Heart right ventricle (tissue), 16 donors: ENCODE measurements around the gene KCNQ1. TPM values are rescaled to one million over a fixed set of nuclear protein-coding genes. Genes with fewer than 3 reads are reported as not detected.

Source experiments
- ATAC-seq, 8 donors: fragments of 200-7000 bp; cut with Tn5 transposase; one replicate each; pipeline ENCODE4 v1.9.1; 2020; ENCODE audit warnings: mild to moderate bottlenecking in 8 of 8, moderate library complexity in 8 of 8, moderate number of reproducible peaks in 1 of 8
- DNase-seq, 2 donors: peaks; one replicate each; pipeline ENCODE4 v3.0.0-alpha.2; 2020
- H3K27ac ChIP-seq, 10 donors: fragments of 200-600 bp; sonication (generic) in 2 of 10; one replicate each; pipeline versions ENCODE4 v1.5.0 to v1.8.0; 2020 to 2022; ENCODE audit warnings: mild to moderate bottlenecking in 3 of 10
- H3K27me3 ChIP-seq, 7 donors: fragments of 200-600 bp; one replicate each; pipeline ENCODE4 v1.8.0; 2021 to 2022; ENCODE audit warnings: mild to moderate bottlenecking in 2 of 7
- H3K36me3 ChIP-seq, 9 donors: fragments of 200-600 bp; sonication (generic) in 1 of 9; one replicate each; pipeline versions ENCODE4 v1.5.0 to v1.8.0; 2020 to 2022; ENCODE audit warnings: mild to moderate bottlenecking in 2 of 9
- H3K4me1 ChIP-seq, 9 donors: fragments of 200-600 bp; sonication (generic) in 1 of 9; one replicate each; pipeline versions ENCODE4 v1.5.0 to v1.8.0; 2020 to 2022; ENCODE audit warnings: mild to moderate bottlenecking in 4 of 9
- H3K4me3 ChIP-seq, 10 donors: fragments of 200-600 bp; sonication (generic) in 2 of 10; one replicate each; pipeline versions ENCODE4 v1.5.0 to v1.8.0; 2020 to 2022; ENCODE audit warnings: mild to moderate bottlenecking in 7 of 10, moderate library complexity in 2 of 10
- H3K9me3 ChIP-seq, 11 donors: fragments of 200-600 bp in 10 of 11; sonication (generic) in 2 of 11; one replicate each; pipeline versions ENCODE4 v1.5.0 to v1.8.0; 2013 to 2022; ENCODE audit warnings: mild to moderate bottlenecking in 2 of 11, control low read depth in 1 of 11, moderate library complexity in 1 of 11
- WGBS, 2 donors: extraction: QIAGEN DNeasy Blood & Tissue Kit; methylation state at CpG; one replicate each; pipeline ENCODE4 v1.1.7; 2013; ENCODE audit warnings: inconsistent platforms in 1 of 2; 5-methylcytosine and 5-hydroxymethylcytosine counted together
- intact Hi-C, 10 donors: fragments of 100-400 bp; cut with DNase I; formaldehyde crosslinking; loops; one replicate each; pipeline versions ENCODE4 v1.11.1 to v1.14.2; 2022
- polyA plus RNA-seq, 2 donors: library from polyadenylated mRNA; stranded (reverse); fragments of 200-250 nt; gene quantifications; one replicate each; pipeline ENCODE4 v1.2.3, GENCODE V29; 2013
- total RNA-seq, 10 donors: library from RNA; stranded (reverse); fragmentation: NEBNext Ultra II Directional in 3 of 10; extraction: Animal tissue kit (Norgen Biotek cat#: 25700) in 3 of 10; gene quantifications; one replicate each; pipeline versions ENCODE4 v1.2.1 to v1.2.4, GENCODE V29; 2021 to 2023
- TF ChIP-seq, protein P1 (sequence below), 9 donors: fragments of 200-600 bp; sonication (generic) in 2 of 9; IDR thresholded peaks; one replicate each; pipeline versions ENCODE4 v1.5.0 to v1.8.0; 2021 to 2022; ENCODE audit warnings: antibody characterized with exemption in 9 of 9, mild to moderate bottlenecking in 5 of 9, moderate library complexity in 1 of 9
- donor health status: Arrhythmogenic right ventricular cardiomyopathy.
- donor health status: ischemic (EF 13 %, LVEDD 7.1; RV severe dilation, severe dysfunction).
- donor health status: healthy with polysubstance abuse.
- donor health status: DM: no; HTN: yes; CAD: no.
- donor health status: DM: no; HTN: no; CAD: no.
- donor health status: ischemic (EF 25% LVEDD 6.9; RV normal size, moderate dysfunction).
- donor health status: ischemic (EF 25% LVEDD 5.7; RV mildly dilated, moderate dysfunction).
- donor health status: healthy.
- donor health status: DM: yes; HTN: yes; CAD: no.
- donor health status: Ischemic cardiomyopathy.
- donor health status: ischemic (EF 35%, LVEDD 5.7; RV mildly dilated, moderate dysfunction).
- donor health status: nonischemic (EF 11% LVEDD 7.7; RV severe dilation, severe dysfunction).
- donor health status: DM: yes; HTN: yes; CAD: no.
- donor health status: PGD.
- donor health status: ischemic (EF 29% LVEDD 5.4; RV normal size, mild dysfunction).
- donor health status: nonischemic (EF 23%, LVEDD 6.1; RV moderate dilation, normal function).

KCNQ1 gene
- total and polyA plus RNA-seq, 12 donors, result 19.9 to 48.2 (median 33.7) TPM

DNA sequence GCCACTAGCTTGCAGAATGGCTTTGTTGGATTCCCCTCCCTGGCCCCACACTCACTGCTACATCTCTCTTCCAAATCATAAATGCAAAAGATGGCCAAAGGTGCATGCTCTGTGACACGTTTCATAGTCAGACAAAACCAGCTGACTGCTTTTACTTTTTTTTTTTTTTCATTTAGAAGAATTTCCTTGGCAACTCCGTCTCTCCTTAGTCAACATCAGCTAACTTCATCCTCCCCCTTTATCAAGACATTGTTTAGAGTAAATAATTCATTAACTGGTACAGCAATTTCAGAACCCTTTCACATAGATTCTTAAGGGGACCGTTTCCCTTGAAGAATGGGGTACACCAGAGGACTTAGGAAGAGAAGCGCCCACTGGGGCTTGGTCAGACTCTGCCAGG is 239.0 kb downstream of the KCNQ1 start:
- TF ChIP-seq, protein P1, sequence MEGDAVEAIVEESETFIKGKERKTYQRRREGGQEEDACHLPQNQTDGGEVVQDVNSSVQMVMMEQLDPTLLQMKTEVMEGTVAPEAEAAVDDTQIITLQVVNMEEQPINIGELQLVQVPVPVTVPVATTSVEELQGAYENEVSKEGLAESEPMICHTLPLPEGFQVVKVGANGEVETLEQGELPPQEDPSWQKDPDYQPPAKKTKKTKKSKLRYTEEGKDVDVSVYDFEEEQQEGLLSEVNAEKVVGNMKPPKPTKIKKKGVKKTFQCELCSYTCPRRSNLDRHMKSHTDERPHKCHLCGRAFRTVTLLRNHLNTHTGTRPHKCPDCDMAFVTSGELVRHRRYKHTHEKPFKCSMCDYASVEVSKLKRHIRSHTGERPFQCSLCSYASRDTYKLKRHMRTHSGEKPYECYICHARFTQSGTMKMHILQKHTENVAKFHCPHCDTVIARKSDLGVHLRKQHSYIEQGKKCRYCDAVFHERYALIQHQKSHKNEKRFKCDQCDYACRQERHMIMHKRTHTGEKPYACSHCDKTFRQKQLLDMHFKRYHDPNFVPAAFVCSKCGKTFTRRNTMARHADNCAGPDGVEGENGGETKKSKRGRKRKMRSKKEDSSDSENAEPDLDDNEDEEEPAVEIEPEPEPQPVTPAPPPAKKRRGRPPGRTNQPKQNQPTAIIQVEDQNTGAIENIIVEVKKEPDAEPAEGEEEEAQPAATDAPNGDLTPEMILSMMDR (IDR thresholded peaks at IDR 0.05), result no peak
- no peaks in the 10 kb centered on the region for H3K9me3 ChIP-seq
- H3K36me3 ChIP-seq, result peaks cover 0 to 10% (median 0%) of the 10 kb centered on the region in 9 donors
- intact Hi-C loops, result no loop called here
- ATAC-seq (no peak), DNase-seq (no peak)
- no peaks in the 10 kb centered on the region for H3K27me3 ChIP-seq
- 87 to 91% methylated on average over 4 of the region's 4 CpGs for WGBS, 2 donors
- H3K4me3 ChIP-seq, result no peak overlapping the region
- peaks cover 7 to 24% (median 15%) of the 10 kb centered on the region in 9 donors for H3K4me1 ChIP-seq
- H3K27ac ChIP-seq, result no peak overlapping the region

DNA sequence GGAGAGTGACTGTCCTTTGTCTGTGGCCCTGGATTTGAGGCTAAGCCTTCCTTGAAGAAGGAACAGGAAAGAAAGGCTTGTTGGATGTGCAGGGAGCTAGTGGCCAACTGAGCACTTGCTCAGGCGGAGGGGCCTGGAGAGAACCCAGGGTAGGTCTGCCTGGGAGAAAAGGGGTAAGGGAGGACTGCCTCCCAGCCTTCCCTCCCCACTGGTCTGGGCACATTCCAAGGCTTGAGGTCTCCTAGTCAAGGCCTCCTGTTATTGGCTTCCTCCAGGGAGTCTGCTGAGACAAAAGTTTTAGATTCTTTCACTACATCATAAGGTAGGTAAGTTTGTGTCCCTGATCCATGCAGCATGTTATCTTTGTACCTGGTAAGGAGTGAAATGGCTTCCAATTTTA is 239.8 kb downstream of the KCNQ1 start:
- TF ChIP-seq, protein P1 (IDR thresholded peaks at IDR 0.05), result no peak
- no peak for ATAC-seq
- Histone ChIP-seq H3K36me3 (peaks cover 0 to 10% (median 0%) of the 10 kb centered on the region in 9 donors), H3K27ac (no peak overlapping the region), H3K4me3 (no peak overlapping the region), H3K27me3 (no peaks in the 10 kb centered on the region), H3K4me1 (peaks cover 7 to 32% (median 22%) of the 10 kb centered on the region in 9 donors), H3K9me3 (no peaks in the 10 kb centered on the region)
- no peak for DNase-seq
- intact Hi-C loops, result no loop called here
- WGBS, 2 donors, result 97 to 100% methylated on average over 1 of the region's 1 CpG

DNA sequence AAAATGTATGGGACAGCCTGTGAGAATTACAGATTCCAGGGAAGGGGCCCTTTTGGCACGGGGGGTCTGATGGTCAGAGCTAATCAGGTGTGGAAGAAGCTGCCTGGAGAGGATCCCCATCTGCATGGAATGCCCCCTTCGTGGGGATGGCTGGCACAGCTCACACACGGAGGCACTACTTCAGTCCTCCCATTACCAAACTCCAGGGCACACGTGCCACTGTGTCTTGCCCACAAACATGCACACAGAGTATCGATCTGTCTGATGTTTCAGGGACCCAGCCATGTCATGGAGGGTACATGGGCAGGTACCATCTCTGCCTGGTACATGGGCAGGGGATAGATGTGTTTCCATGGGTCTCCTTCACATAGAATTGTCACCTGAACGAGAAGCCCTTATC is 240.2 kb downstream of the KCNQ1 start:
- no peak for DNase-seq
- Histone ChIP-seq H3K4me3 (no peak overlapping the region), H3K4me1 (peaks cover 9 to 37% (median 25%) of the 10 kb centered on the region in 9 donors), H3K9me3 (no peaks in the 10 kb centered on the region), H3K36me3 (peaks cover 0 to 10% (median 0%) of the 10 kb centered on the region in 9 donors), H3K27ac (no peak overlapping the region), H3K27me3 (no peaks in the 10 kb centered on the region)
- TF ChIP-seq, protein P1 (IDR thresholded peaks at IDR 0.05), result no peak
- 88 to 90% methylated on average over 6 of the region's 6 CpGs for WGBS, 2 donors
- intact Hi-C loops, result no loop called here
- no peak for ATAC-seq

DNA sequence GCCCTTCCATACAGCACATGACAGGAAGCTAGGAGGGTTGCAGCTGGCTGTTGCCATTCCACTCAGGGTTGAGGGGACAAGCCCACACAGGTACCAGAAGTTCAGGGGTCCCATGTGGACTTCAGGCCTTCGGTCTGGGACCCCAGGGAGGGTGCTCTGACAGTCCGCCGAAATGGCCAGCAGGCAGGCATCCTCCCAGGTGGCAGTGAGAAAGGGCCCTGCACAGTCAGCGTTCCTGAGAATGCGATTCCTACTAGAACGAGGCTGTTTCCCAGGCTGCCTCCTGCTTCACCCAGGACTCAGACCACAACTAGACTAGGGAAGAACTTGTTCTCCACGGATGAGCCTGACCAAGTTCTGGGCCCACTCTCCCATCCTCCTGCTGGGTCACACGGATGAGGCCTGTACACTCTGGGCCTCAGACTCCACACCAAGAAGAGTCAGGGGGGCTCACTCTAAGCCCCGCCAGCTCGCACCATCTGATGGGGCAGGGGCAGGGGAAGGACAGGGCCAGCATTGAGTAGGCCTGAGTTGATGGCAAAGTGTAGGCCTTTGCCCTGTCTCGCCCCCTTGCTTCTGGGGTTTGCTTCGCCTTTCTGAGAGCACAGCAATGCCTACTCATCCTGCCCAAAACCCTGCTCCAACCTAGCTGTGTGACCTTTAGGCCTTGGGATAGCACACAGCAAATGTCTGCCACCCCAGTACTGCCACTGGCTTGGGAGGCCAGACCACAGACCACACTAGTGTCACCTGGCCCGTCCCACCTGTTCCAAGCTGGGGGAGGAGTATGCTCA is 241.0 kb downstream of the KCNQ1 start:
- H3K36me3 ChIP-seq, result peaks cover 0 to 10% (median 0%) of the 10 kb centered on the region in 9 donors
- no peaks in the 10 kb centered on the region for H3K9me3 ChIP-seq
- peaks cover 12 to 44% (median 32%) of the 10 kb centered on the region in 9 donors for H3K4me1 ChIP-seq
- intact Hi-C loops, result no loop called here
- no peaks in the 10 kb centered on the region for H3K27me3 ChIP-seq
- ATAC-seq, result no peak
- no peak overlapping the region for H3K27ac ChIP-seq
- no peak for DNase-seq
- TF ChIP-seq, protein P1 (IDR thresholded peaks at IDR 0.05), result no peak
- WGBS, 2 donors, result 93% methylated on average over 13 of the region's 13 CpGs
- no peak overlapping the region for H3K4me3 ChIP-seq
